DMS 273 treated with DMSO at 0.1 percent for 48 hours (cell line): ENCODE measurements around the gene TBC1D2.
"Not testable (repeated sequence)": the region's sequence is repeated elsewhere in the genome, so short reads cannot be mapped to it uniquely, and the experiment has no call there.

Experiments used
- DNase-seq: peaks from one replicate; lab custom pipeline; 2025; lab: John Stamatoyannopoulos, UW

The TBC1D2 gene

DNA sequence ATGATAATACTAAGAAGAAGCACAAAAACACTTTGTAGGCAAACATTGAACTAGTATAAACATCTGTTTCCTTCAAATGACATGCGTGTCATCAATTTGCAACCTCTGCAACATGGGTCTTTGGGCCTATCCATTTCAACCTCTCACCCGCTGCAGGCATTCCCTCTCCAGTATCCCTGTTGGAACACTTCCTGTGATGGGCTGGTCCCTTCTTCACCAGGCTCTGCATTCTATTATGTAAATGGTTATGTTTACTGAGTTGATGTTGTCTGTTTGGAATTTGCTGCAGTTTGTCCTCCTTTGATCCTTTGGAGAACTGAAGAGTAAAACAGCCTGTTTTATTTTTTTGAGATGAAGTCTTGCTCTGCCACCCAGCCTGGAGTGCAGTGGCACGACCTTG is 16.6 kb upstream of the TBC1D2 start:
- no peak for DNase-seq

DNA sequence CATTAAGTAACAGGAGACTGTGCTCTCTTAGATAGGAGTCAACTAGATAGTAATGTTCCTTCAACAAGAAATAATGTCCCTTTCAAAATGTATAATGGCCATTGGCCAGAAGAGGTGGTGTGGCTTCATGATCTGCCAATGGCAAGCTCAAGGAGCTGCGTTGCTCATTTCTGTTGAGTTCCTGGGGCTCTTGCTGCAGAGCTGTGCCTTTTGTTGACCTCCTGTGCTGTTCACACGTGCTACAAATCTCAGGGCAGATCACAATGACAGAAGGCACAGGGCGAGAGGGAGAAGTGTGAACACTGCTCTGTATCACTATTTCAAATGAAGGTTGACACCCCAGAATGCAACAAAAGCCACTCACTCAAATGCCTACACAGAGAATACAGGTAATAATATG is 16.0 kb upstream of the TBC1D2 start:
- no peak for DNase-seq

- DNase-seq: not testable (repeated sequence)
Measured at GRCh38 chr9:98270284-98270683, 14.8 kb upstream of the TBC1D2 start.

DNA sequence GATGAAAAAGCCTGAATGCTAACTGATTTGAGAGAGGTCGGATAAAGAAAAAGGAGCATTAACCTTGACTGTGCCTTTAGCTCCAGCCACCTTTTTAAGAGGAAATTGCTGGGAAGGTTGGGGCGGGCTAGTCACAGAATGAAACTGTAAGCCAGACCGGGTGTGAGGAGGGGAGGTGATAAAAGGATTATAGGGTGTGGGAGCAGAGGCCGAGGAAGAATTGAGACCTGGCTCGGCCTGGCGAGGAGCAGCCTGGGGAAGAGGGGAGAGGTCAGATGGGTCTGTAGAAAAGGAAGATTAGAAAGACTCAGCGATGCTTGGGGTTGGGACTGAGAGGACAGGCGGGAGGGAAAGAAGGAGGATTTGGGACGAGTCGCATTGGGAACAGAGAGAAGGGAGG is 14.2 kb upstream of the TBC1D2 start:
- DNase-seq: not testable (repeated sequence)

GRCh38 chr9:98267556-98267955 is 12.1 kb upstream of the TBC1D2 start:
- DNase-seq: not testable (repeated sequence)

GRCh38 chr9:98264516-98264915 is 9.1 kb upstream of the TBC1D2 start:
- no peak for DNase-seq

GRCh38 chr9:98263482-98264357 is 8.3 kb upstream of the TBC1D2 start:
- DNase-seq: peak; percentile 38

DNA sequence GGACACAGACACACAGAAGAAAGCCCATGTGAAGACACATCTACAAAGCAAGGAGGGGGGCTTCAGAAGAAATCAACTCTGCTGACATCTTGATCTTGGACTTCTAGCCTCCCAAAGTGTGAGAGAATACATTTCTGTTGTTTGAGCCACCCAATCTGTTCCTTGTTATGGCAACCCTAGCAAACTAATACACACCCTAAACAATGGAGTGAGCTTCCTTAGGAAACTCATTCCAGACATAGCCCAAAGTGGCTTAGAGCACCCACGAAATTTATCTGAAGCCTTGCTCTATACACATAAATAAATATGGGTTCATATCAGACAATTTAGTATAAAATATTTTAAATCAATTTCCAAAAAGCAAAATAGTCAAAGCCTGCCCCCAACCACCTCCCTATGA is 7.6 kb upstream of the TBC1D2 start:
- DNase-seq: no peak

GRCh38 chr9:98262056-98262455 is 6.6 kb upstream of the TBC1D2 start:
- DNase-seq: no peak

- no peak for DNase-seq
Measured at GRCh38 chr9:98260635-98261034, 5.2 kb upstream of the TBC1D2 start.

- no peak for DNase-seq
Measured at GRCh38 chr9:98259791-98260190, 4.3 kb upstream of the TBC1D2 start.

DNA sequence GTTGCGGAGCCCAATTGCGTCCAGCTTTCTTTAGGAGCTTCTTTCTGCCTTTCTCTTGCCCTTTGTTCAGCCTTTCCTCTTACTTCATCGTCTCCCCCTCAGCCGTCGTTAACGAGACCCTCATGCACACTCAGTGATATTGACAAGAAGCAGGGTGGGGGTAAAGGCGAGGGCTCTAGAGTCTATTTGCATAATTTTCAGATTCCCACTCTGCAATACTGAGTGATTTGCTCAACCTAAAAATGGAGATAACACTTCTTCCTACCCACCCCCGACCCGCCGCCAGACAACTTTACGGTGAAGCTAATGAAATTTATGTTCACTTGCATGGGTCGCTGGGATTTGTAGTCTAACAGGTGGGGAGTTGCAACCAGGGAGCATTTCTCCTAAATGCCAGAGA is 1.3 kb upstream of the TBC1D2 start:
- DNase-seq: no peak

DNA sequence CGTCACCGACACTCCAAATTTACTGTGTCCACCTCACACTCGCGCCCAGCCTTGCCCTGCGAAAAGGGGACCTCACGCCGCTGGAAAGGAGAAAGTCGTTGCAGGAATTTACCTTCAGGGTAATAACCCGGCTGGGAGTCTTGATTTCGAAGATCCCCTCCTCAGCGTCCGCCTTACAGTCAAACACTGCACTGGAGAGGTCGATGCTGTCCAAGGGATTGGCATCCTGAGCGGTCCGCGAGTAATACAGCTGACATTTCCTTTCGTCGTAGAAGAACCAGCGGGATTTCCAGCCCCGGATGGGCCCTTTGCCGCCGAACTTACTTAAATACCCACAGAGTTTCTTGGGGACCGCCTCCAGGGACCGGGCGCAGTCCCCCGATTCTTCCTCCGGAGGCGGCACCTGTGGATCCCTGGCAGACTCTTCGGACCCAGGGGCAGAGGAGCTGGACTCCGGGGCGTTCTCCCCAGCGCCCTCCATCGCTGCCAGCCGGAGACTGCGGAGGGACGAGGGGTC is 330 bp downstream of the TBC1D2 start:
- DNase-seq: no peak

- DNase-seq: no peak
Measured at GRCh38 chr9:98254228-98255060, 1.0 kb downstream of the TBC1D2 start.

DNA sequence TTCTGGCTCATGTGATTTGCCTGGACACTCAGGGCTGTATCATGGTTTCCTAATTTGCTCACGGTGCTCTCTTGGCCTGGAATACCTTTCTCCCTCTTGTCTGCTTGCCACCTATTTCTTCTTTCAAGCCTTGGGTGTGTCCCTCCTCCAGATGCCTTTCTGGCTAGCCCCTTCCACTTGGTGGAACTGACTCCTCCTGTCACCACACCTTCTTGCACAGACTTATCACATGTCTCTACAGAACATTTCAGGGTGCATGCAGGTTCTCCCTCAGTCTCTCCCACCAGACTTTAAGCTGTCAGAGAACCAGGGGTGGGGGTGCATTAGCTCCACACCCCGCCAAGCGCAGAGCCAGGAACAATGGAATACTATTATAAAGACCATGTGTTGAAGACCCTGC is 1.9 kb downstream of the TBC1D2 start:
- no peak for DNase-seq

- no peak for DNase-seq
Measured at GRCh38 chr9:98251551-98251950, 3.9 kb downstream of the TBC1D2 start.

- DNase-seq: no peak
Measured at GRCh38 chr9:98249771-98250170, 5.7 kb downstream of the TBC1D2 start.

DNA sequence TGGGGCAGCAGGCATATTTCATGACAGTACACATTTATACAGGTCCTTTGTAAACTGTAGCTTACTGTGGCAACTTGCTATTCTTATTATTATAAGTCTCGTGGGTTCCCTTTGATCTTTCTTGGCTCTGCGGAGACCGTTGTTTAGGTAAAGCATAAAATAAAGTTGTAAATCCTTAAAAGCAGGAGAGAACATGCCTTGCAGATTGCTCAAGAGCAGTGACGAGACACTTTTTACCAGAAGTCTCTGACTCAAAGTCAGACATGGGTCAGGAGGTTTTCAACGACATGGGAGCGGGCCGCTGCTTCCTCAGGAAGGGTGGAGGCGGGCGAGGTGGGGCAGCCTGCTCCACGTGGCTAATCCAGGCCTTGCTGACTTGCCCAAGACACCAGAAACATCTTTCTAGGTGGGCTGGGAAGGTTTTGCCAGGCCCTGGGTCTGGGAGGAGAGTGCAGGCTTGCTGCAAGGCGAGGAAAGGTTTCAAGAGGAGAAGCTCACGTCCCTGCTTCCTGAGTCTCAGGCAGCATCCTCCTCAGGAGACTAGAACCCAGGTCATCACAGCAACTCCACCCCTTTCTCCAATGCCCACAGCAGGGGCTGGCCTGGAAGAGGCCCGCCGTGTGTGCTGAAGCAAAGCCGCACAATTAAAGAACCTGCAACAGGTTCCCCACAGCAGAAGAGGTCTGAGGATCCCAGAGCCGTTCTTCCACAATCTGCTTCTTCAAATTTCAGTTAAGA is 6.5 kb downstream of the TBC1D2 start:
- DNase-seq: no peak

- DNase-seq: no peak
Measured at GRCh38 chr9:98247831-98248657, 7.4 kb downstream of the TBC1D2 start.

DNA sequence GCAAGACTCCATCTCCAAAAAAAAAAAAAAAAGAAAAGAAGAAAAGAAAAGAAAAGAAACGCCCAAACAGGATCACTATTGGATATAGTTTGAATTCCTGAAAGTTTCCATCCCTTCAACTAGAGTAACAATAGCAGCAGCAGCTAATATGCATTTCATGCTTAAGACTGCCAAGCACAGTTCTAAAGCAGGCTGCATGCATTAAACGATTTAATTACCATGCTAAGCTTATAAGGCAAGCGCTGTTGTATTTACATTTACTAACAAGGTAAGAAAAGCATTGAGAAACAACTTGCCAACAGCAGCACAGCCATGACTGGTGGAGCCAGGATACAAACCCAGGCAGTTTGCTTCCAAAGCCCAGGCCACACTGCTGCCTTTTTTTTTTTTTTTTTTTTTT is 13.0 kb downstream of the TBC1D2 start:
- no peak for DNase-seq
